GM19351 (cell line): ENCODE results near the gene NEDD4.
"Not testable (repeated sequence)": the region's sequence is repeated elsewhere in the genome, so short reads cannot be mapped to it uniquely, and the experiment has no call there.

Source experiments
- ATAC-seq: cut with Tn5 transposase; IDR thresholded peaks from one replicate; pipeline ENCODE4 v1.9.1; 2021; ENCODE audit warnings: mild to moderate bottlenecking, moderate library complexity; ENCODE audit not compliant: unreplicated experiment

NEDD4 gene

DNA sequence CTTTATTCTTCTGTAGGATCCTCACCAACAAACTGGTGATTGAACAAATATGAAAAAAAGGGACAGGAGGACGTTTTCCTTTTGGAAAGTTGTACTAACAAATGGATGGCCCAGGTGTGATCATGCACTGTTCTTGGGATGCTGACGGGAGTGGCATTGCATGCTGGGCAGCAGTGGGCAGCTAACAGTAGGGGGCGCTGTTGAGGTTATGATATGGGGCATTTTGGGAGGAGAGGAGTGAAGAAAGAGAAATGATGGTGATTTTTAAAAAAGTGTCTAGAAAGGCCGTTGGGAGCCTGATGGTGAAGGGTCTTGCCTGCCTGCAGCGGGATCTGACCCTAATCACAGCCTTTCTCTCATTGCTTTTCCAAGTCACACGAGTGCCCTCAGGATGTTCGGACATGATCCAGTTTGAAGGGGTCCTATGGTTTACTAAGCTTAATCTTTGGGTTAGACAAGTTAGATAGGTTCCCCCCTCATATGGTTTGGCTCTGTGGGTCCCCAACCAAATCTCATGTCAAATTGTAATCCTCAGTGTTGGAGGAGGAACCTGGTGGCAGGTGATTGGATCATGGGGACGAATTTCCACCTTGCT, 204.2 kb downstream of the NEDD4 start:
- no peak for ATAC-seq

DNA sequence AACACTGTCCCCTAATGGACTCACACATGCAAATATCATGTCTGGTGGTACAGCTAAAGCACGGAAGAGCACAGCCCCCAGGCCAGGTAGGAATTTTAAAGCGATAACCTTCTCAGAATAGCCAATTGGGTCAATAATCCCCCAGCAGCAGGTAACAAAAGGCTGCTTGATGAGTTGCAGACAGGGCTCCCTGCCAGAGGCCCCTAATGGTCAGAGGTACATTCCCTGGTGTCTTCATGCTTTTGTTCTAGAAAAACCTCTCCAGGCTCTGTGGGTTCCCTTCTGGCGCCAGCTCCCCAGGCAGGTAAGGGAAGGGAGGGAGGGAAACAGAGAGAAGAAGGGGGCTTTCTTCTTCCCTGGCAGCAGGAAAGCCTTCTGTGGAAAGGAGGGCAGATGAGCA, 207.1 kb downstream of the NEDD4 start:
- ATAC-seq, result no peak

DNA sequence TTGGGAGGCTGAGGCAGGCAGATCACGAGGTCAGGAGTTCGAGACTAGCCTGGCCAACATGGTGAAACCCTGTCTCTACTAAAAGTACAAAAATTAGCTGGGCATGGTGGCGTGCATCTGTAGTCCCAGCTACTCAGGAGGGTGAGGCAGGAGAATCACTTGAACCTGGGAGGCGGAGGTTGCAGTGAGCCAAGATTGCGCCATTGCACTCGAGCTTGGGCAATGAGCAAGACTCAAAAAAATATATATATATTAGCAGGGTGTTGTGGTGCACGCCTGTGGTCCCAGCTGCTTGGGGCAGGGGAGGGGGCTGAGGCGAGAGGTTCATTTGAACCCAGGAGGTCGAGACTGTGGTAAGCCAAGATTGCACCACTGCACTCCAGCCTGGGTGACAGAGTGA, 207.8 kb downstream of the NEDD4 start:
- not testable (repeated sequence) for ATAC-seq

DNA sequence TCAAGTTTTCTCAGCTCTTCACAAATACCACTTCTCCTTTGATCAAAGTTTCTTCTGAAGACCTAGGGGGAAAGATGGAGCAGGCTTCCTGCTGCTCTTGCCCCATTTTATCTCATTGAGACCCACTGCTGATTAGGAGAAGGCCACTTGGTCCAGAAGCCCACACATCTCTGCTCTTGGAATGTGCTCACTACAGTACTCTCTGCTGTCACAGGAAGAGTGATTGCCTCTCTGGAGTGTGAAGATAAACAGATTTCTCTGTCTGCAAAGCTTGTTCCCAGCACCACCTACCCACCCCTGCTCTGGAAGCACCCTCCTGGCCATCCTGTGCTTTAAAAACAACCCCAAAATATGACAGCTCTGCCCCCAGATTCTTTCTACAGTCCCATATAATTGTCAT, 209.1 kb downstream of the NEDD4 start:
- ATAC-seq, result no peak

DNA sequence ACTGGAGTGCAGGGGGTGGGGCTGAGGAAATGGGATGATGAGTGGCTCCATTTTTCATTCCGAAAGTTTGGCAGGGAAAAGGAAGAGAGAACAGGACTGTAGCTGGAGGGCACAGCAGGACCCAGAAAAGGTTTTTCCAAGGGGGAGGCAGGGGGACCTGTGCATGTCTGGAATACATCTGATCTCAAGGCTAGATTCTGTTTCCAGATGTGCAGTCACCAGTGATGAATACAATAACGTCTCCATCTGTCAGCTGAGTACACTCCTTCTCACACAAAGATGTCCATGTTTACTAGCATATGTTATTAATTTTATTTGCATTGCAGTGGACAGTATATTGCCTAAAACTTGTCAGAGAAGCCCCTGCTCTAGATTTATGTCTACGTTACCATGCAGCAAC, 210.5 kb downstream of the NEDD4 start:
- ATAC-seq, result no peak

DNA sequence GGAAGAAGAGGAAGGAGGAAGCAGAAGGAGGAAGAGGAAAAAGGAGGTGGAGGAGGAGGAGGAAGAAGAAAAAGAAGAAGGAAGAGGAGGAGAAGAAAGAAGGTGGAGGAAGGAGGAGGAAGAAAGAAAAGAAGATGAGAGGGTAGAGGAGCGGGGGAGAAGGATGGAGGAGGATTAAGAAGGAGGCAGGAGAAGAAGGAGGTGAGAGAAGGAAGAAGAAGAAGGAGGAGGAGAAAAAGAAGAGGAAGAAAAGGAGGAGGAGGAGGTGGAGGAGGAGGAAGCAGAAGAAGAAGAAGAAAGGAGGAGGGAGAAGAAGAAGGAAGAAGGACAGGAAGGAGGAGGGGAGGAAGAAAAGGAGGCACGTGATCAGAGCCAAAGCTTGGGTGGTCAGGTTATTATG, 213.1 kb downstream of the NEDD4 start:
- no peak for ATAC-seq

DNA sequence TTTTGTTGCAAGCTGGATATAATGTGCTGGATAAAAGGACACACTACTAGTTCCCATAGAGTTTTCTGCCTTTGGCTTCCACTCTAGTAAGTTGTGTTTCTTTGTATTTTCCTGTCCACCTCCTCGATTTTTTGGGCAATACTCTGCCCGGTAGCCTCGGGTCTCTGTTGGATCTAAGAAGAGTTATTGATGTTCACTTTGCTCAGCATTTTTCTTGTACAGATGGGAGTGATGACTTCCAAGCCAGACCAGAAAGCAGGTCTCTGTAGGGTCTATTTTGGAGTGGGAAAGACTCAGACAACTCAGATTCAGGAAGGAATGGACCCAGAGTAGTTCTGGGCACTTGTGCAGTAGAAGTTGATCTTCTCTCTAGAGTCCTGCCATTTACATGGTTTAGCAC, 214.5 kb downstream of the NEDD4 start:
- no peak for ATAC-seq
